HG02840 (cell line): ENCODE measurements around the gene GATM.
"Not testable (repeated sequence)": the region's sequence is repeated elsewhere in the genome, so short reads cannot be mapped to it uniquely, and the experiment has no call there.

Source experiments
- ATAC-seq: cut with Tn5 transposase; IDR thresholded peaks from one replicate; pipeline ENCODE4 v1.9.1; 2021; ENCODE audit warnings: mild to moderate bottlenecking, moderate library complexity, moderate number of reproducible peaks; ENCODE audit not compliant: unreplicated experiment, low FRiP score

GATM gene

GRCh38 chr15:45355860-45356259, 22.5 kb downstream of the GATM start:
- ATAC-seq: no peak

- ATAC-seq: no peak
Observed at GRCh38 chr15:45354711-45355110, 23.6 kb downstream of the GATM start.

DNA sequence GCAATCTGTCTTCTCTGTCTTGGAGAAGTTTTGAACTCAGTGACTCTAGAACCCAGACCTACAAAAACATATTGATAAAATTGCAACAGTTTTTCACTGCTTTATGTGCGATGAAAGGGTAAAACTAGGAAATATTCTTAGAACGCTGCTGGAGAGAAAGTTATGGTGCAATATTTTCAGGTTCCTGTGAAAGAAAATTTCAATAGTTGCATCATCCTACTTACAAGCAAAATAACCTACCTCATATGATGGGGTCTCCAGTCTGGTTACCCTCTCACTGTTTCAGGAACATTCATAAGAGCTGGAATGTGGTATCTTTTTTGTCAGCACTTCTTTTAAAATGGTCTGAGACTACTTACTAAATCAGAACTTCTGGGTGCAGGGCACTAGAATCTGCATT, 27.1 kb downstream of the GATM start:
- no peak for ATAC-seq

- ATAC-seq: no peak
Observed at GRCh38 chr15:45349623-45350022, 28.7 kb downstream of the GATM start.

DNA sequence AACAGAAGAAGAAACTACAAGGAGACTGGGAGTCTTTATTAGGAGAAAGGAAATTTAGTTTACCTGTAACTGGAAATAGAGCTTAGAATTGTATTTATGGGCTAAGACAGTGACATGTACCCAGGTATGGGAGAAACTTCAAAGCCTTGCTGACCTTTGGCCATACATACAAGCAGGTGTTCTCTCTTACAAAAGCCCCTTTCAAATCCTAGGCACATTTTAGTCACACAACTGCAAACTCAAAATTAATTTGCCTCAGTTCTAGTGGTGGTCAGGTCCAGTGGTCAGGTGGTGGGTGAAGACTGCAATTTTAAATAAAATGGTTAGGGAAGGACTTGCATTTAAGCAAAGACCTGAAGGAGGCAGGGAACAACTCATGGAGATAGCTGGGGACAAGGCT, 30.4 kb downstream of the GATM start:
- ATAC-seq: no peak

DNA sequence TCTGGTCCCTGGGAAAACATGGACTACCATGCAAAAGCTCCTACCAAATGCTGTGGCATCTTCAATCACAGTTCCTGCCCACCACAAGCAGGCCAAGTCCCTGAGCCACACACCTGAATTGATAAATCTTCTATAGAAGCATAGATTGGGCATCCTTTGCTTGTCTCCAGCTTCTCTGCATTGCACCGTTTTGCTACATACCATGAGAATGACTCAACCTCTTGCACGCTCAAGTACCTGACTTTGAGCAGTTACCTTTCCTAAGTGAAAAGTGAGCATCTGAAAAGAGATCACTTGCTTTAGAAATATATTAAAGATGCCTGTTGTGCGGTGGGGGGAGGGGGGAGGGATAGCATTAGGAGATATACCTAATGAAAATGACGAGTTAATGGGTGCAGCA, 31.3 kb downstream of the GATM start:
- no peak for ATAC-seq

- no peak for ATAC-seq
Observed at GRCh38 chr15:45346381-45346780, 32.0 kb downstream of the GATM start.

DNA sequence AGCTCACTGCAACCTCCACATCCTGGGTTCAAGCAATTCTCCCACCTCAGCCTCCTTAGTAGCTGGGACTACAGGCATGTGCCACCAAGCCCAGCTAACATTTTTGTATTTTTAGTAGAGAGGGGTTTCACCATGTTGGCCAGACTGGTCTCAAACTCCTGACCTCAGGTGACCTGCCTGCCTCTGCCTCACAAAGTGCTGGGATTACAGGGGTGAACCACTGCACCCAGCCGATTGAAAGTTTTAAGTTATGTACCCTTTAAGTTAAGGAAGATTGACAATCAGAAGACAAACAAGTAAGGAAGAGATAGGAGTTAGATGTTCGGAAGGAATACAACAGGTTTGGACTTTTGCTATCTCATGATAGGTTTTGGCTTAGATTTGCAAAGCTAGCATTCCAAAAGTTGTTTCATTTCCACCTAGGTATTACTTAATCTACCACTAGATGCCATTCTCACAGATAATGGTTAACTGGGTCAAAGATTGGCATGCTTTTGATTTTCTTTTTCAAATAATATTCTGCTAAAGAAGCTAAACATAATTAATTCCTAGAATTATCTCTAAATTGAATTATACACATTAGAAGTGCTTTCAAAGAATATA, 35.0 kb downstream of the GATM start:
- ATAC-seq: no peak

GRCh38 chr15:45341790-45342189, 36.6 kb downstream of the GATM start:
- no peak for ATAC-seq

DNA sequence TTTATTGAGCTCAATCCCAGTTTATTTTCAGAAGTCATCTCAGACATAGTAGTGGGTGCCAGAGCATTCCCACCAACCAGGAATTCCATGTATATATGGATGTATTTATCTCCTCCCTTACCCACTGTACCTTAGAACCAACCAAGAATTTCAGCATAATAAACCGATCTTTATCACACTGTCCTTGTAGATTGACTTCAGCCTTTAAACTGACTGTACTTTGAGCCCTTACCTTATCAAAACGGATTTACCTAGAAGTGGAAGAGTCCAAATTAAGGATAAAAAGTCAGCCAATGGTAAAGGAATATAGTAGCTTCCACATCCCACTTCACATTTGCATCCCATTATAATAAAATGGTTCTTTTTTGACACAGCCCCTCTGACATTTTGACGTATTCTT, 37.9 kb downstream of the GATM start:
- ATAC-seq: no peak

- ATAC-seq: no peak
Observed at GRCh38 chr15:45338417-45338816, 39.9 kb downstream of the GATM start.

DNA sequence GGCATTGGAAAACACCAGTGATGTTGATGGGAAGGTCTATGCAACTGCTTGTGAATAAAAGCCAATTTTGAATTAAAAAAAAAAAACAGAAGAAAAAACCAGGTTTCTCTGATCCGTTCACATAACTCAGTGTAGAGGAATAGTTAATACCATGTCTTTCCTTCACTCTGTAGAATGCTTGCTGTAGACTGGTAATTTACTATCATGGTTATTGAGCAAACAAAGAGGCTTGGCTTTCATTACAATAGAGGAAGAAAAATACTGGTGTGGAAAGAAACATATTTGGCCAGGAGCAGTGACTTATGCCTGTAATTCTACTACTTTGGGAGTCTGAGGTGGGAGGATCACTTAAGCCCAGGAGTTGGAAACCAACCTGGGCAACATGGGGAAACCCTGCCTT, 41.1 kb downstream of the GATM start:
- no peak for ATAC-seq

DNA sequence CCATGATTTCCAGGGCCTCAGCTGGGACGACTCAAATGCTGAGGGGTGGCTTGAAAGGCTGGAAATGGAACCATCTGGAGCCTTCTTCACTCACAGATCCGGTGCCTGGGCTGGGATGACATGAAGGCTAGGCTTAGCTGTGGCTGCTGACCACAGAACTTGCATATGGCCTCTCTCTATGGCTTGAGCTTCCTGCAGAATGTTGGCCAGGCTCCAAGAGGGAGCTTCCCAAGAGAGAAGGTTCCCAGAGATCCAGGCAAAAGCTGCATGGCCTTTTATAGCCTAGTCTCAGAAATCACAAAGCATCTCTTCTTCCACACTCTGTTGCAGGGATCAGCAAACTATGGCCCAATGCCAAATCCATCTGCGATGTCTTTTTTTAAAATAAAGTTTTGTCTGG, 44.8 kb downstream of the GATM start:
- ATAC-seq: no peak

DNA sequence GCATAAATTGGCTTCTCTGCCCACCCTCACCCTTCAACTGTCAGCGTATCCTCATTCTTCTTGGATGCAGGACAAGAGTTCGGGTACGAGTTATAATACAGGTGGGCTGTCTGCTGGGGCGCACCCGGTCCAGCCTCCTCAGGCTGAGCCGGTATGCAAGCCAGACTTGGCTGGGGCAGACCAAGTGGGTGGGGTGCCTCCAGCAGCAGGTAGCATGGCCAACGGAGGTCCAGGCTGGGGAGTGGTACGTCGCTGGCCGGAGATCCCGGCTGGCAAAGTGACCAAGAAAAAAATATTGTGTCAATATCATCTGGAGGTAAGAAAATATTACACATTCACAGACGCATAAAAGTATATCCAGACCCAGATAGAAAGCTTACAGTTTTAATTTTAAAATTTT, 45.6 kb downstream of the GATM start:
- no peak for ATAC-seq

DNA sequence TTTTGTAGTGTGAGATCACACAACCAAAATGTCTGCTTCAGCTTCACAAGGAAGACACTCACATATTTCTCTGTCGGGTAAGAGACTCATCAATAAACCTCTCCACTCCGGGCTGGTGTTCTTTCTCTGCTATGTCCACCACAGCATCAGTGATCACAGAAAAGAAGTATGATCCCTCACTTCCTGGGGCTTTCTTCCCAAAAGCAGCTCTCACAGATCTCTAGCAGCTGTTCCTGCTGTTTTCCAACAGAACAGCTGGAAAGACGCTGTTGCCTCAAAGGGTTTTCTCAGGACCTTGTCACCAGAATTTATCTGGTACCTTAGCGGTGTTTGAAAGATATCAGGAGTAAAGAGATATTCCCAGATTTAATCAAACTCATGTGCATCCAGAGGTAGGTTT, 46.4 kb downstream of the GATM start:
- ATAC-seq: no peak

- no peak for ATAC-seq
Observed at GRCh38 chr15:45328663-45329062, 49.7 kb downstream of the GATM start.

- ATAC-seq: no peak
Observed at GRCh38 chr15:45326741-45327140, 51.6 kb downstream of the GATM start.

- no peak for ATAC-seq
Observed at GRCh38 chr15:45326280-45326679, 52.1 kb downstream of the GATM start.

DNA sequence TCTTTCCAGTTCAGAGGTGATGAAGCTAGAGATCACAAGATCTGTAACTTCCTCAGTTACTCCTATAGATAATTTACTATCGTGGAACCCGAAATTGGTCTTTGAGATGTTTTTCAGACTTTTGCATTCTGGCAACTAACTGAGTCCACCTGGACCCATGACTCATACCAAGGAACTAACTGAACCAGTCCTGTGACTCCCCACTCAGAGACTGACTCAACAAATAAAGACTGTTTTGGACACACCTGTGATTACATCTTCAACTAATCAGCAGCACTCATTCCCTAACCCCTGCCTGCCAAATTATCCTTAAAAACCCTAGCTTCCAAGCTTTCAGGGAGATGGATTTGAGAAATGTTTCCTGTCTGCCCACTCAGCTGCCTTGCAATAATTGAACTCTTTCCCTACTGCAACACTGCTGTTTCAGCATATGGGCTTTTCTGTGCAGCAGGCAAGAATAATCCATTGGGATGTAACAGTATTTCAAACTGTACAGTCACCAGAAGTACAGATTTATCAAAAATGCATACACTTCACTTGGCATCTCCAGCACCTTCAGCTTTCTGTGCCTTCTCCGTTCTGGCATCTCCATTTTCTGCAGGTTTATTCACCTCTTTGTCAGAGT, 57.7 kb downstream of the GATM start:
- ATAC-seq: no peak

DNA sequence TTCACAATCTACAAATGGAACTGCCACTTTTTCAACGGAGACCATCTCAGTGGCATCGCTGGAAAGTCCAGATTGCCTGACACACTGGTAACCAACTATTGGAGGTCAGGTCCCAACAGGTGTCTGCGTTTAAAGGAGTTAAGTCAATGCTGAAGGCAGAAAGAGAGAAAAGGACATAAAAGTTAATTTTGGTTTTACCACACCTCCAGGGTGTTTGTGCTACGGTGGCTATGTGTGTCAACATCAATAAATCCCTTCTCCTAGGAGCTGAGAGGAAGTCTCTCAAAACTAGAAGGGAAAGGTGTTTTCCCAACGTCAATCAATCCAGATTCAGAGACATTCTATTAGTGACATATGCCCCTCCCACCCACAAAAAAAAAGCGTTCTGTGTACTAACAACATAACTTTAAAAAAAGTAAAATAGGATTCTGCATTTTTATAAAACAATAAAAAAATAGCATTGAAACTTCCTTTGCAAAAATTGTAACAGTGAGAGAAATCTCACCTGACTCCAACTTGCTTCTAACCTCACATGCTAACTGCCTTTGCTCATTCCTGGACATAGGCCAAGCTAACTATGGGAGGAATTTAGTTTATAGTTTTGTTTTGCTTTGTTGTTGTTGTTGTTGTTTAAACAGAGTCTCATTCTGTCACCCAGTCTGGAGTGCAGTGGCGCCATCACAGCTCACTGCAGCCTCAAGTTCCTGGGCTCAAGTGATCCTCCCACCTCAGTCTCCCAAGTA, 58.7 kb downstream of the GATM start:
- no peak for ATAC-seq

GRCh38 chr15:45314960-45315359, 63.4 kb downstream of the GATM start:
- no peak for ATAC-seq

DNA sequence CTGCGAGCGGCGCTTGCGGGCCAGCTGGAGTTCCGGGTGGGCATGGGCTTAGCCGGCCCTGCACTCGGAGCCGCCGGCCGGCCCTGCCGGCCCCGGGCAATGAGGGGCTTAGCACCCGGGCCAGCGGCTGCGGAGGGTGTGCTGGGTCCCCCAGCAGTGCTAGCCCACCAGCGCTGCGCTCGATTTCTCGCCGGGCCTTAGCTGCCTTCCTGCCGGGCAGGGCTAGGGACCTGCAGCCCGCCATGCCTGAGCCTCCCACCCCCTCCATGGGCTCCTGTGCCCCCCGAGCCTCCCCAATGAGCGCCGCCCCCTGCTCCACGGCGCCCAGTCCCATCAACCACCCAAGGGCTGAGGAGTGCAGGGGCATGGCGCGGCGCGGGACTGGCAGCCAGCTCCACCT, 64.2 kb downstream of the GATM start:
- not testable (repeated sequence) for ATAC-seq
